CD4-positive, alpha-beta T cell treated with Interferon alpha-2 for 1 hour (primary cell): ENCODE results near the gene SMYD3.
"Not testable (repeated sequence)": the region's sequence is repeated elsewhere in the genome, so short reads cannot be mapped to it uniquely, and the experiment has no call there.

Experiments used
- DNase-seq, 2 donors: peaks; one replicate each; pipeline ENCODE4 v3.0.0-alpha.2; 2020 to 2022

SMYD3 gene

GRCh38 chr1:245855846-245856730 is 651.0 kb downstream of the SMYD3 start:
- no peak for DNase-seq

- DNase-seq, result no peak
Observed at GRCh38 chr1:245853291-245853690, 653.8 kb downstream of the SMYD3 start.

DNA sequence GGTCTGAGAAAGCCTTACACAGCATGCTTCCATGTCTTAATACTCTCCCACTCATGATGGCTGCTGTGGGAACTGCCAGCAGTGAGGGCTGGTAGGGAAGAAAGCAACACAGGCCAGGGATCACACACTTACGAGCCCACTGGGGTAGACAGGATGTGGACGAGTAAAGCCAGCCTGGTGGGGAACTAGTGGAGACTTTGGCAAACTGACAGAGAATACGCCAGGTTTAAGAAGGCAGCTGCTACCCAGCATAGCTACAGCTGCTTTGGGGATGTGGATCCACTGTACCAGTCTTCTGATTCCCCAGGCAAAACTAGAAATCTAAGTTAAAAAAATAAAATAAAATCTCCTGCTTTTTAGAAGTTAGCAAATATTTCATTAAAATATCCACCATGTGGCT is 664.0 kb downstream of the SMYD3 start:
- no peak for DNase-seq

DNA sequence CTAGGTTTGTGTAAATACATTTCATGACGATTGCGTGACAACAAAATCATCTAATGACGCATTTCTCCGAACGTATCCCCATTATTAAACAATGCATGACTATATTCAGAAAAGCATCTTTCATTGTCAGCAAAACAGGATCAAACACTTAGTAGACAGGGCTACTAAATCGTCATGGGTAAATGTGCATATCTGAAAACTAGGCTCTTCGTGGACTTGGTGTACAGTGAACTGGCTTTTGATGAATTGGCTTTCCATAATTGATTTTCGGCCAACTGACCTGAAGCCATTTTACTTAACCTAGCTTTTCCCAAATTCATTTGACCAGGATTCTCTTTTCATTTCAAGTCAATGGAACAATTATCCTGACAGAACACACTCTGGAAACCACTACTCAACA is 665.0 kb downstream of the SMYD3 start:
- DNase-seq, result no peak

GRCh38 chr1:245840971-245841370 is 666.1 kb downstream of the SMYD3 start:
- DNase-seq, result no peak

DNA sequence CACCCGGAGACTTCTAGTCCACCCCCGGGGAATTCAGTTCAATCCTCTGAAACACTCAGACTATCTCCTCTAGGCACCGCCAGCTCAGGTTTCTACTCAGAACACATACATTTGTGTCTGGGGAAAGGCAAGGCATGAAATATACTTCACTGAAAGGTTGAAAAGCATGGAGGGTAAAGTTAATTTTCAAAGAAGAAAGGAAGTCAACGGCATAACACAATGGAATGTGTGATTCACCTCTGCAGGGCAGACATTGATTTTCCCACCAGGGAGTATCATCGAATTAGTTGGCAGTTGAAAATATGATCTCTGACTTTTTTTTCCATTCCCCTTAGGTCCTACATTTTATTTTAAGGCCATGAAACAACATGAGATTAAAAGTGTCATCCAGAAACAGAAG is 669.4 kb downstream of the SMYD3 start:
- no peak for DNase-seq

GRCh38 chr1:245835386-245835785 is 671.7 kb downstream of the SMYD3 start:
- DNase-seq, result no peak

GRCh38 chr1:245834002-245834401 is 673.1 kb downstream of the SMYD3 start:
- DNase-seq, result no peak

DNA sequence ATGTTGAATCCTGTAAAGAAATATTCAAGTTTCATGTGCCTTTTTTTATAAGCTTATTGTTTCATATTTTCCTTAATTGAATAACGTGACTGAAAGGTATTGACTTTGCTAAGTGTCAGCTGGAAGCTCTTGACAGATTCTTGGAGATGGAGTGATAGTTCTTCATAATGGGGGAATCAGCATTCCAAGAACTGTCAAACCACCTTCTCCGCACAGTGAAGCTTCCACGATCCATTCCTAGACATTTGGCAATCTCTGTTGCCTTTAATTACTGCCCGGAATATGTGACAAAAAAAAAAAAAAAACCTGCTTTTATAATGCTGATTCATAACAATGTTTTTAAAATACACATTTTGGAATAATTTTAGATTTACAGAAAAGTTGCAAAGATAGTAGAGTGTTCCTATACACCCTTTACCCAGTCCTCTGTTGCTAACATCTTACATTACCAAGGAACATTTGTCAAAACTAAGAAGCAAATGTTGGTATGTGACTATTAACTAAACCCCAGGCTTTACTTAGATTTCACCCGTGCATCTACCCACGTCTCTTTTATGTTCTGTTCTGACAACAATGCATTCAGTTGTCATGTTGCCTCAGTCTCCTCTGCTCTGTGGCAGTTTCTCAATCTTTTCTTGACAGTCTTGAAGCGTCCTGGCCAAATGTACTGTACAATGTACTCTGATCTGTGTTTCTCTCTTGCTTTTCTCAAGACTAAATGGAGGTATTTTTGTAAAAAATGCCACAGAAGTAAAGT is 674.1 kb downstream of the SMYD3 start:
- no peak for DNase-seq

DNA sequence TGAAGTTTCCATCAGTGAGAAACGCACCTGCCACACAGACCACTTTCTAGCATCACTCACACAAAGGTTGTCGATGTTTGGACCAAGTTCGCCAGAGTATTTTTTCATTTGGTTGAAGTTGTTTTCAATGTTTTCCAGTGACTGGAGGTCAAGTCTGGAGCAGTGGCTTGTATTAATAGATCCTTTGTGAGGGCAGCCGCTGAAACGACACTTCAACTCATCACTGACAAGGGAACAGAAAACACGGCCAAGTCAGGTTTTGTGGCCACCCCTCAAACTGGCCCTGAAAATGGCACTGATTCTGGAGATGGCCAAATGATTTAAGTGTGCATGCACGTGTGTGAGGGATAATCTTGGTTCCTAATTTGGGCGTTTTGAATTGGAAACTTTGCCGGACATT is 675.6 kb downstream of the SMYD3 start:
- no peak for DNase-seq

GRCh38 chr1:245829826-245830225 is 677.3 kb downstream of the SMYD3 start:
- DNase-seq, result no peak

DNA sequence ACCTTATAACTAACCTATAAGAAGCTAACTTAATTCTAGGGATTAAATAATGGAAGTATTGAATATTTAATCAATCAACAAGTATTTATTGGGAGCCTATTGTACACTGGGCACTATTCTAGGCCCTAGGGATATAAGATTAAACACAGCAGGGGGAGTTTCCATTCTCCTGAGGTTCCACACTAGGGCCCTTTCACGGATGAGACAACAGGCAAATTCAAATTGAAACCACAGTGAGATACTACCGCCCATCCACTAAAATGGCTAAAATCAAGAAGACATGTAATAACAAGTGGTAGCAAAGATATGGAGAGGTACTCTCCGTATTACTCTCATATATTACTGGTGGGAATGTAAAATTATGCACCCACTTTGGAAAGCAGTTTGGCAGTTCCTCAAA is 677.9 kb downstream of the SMYD3 start:
- no peak for DNase-seq

- no peak for DNase-seq
Observed at GRCh38 chr1:245827301-245827700, 679.8 kb downstream of the SMYD3 start.

- DNase-seq, result no peak
Observed at GRCh38 chr1:245825128-245825901, 681.8 kb downstream of the SMYD3 start.

- DNase-seq, result no peak
Observed at GRCh38 chr1:245823408-245824147, 683.5 kb downstream of the SMYD3 start.

DNA sequence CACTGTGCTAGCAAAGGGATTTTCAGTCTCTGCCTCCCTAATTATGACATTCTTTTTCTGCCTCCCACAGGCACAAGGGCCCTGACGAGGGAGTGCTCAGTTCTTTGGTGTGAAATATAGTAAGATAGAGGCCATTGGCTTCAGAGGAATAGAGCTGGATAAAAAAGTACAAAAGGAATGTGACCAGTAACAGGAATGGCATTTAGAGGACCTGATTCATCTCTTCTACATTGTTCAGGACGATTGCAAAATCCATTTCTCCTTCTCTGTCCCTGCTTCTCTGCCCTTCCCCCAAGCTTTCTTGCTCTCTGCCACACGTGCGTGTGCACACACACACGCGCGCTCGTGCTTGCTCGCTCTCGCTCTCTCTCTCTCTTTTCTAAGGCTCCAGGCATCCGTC is 684.1 kb downstream of the SMYD3 start:
- no peak for DNase-seq

GRCh38 chr1:245818363-245818762 is 688.7 kb downstream of the SMYD3 start:
- not testable (repeated sequence) for DNase-seq

DNA sequence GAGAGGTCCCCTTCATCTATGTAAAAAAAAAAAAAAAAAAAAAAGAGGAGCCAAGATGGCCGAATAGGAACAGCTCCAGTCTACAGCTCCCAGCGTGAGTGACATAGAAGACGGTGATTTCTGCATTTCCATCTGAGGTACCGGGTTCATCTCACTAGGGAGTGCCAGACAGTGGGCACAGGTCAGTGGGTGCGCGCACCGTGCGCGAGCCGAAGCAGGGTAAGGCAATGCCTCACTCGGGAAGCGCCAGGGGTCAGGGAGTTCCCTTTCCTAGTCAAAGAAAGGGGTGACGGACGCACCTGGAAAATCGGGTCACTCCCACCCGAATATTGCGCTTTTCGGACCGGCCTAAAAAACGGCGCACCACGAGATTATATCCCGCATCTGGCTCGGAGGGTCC is 690.6 kb downstream of the SMYD3 start:
- DNase-seq, result not testable (repeated sequence)

- DNase-seq, result no peak
Observed at GRCh38 chr1:245814651-245815050, 692.4 kb downstream of the SMYD3 start.

DNA sequence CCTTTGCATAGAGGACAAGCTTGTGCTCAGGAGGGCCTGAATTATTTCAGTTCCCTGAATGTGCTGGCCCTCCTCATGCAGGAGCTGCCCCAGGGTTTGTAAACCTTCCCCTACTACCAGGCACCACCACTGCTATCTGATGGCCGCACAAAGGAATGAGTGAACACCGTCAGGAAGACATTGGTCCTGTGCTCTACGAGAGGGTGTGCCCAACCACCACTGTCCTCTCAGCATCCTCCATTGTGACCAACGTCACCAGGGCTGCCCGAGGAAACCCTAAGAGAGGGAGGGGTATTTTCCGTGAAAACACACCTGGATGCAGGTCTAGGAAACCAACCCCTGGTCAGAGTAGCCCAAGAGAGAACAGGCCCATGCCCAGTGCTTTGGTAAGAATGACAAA is 694.8 kb downstream of the SMYD3 start:
- DNase-seq, result no peak

- no peak for DNase-seq
Observed at GRCh38 chr1:245810789-245811337, 696.2 kb downstream of the SMYD3 start.

DNA sequence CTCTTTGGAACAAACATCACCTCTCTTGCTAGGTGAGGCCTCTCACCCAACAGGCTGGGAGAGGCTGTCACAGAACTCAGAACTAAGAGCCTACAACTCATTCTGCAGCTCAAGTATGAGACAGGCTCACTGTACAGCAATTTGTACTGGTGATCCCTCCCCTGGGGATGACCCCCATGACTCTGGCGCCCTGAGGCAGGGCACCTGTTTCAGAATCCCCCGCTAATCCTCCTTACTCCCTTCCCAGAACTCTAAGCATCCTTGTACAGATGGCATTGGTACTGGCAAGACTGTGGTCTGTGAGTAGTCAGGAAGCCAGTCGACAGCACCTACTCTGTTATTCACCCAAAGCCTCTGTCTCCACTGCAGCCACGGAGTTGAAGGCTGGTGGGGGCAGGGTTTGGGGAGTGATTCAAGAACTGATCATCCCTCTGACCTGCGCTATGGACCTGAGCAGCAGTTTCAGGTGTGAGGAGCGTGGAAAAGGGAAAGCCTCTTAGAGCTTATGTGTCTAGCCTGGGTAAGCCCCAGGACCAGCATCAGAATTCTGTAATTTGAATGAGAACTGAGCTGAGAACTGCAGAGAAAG is 696.8 kb downstream of the SMYD3 start:
- no peak for DNase-seq
